ENCODE data around the gene SERGEF.

DNA sequence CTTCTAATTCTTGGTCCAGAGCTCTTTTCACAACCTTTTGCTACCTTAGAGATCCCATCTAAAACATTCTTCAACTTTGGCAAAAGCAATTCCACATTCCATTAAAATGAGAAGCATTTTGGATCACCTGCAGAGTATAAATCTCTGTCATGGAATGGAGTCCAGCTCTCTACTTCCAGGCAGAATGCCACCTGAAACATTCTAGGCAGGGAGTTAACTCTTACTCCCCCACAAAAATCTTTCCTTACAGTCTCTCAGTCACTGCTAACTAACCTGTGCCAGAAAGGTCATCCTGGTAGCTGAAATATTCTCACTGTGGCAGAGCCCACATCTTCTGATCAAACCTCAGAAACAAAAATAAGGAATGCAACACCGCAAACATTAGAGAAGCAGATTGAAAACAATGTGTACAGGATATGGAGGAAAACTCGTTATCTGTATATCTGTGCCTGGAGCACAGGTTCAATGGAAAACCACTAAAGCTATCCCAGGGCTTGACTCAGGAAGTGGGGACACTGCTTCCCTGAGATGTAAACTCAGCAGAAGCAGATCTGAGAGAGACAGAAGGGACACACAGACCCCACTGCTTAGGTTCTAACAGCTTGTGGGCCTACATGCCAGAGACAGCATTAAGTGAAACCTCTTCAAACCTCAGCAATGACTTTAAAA lies 199.3 kb downstream of the SERGEF start:
- TF ChIP-seq POLR2A (IDR thresholded peaks at IDR 0.05): no peak
- TF ChIP-seq, protein P1, sequence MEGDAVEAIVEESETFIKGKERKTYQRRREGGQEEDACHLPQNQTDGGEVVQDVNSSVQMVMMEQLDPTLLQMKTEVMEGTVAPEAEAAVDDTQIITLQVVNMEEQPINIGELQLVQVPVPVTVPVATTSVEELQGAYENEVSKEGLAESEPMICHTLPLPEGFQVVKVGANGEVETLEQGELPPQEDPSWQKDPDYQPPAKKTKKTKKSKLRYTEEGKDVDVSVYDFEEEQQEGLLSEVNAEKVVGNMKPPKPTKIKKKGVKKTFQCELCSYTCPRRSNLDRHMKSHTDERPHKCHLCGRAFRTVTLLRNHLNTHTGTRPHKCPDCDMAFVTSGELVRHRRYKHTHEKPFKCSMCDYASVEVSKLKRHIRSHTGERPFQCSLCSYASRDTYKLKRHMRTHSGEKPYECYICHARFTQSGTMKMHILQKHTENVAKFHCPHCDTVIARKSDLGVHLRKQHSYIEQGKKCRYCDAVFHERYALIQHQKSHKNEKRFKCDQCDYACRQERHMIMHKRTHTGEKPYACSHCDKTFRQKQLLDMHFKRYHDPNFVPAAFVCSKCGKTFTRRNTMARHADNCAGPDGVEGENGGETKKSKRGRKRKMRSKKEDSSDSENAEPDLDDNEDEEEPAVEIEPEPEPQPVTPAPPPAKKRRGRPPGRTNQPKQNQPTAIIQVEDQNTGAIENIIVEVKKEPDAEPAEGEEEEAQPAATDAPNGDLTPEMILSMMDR (IDR thresholded peaks at IDR 0.05 in 8 of 11, conservative IDR thresholded peaks at IDR 0.05 in 3 of 11): no peak

Data from spleen (tissue), 7 donors.